Measurements from ENCODE around the gene ITFG1.
"Not testable (repeated sequence)": the region's sequence is repeated elsewhere in the genome, so short reads cannot be mapped to it uniquely, and the experiment has no call there.

The ITFG1 gene

GRCh38 chr16:47446431-47446830 lies 14.4 kb downstream of the ITFG1 start:
- Histone ChIP-seq H3K27me3 (no peaks in the 10 kb centered on the region), H3K9me3 (no peaks in the 10 kb centered on the region), H3K36me3 (peaks cover 7% of the 10 kb centered on the region), H3K4me1 (0 out of 2 replicates have a peak, but pooled peaks cover 2% of the 10 kb centered on the region), H3K4me3 (ENCODE audit: low read depth, low read length) (no peak overlapping the region)
- TF ChIP-seq CTCF (IDR thresholded peaks at IDR 0.05; ENCODE audit: low read depth, low read length), result no peak
- DNase-seq, result no peak

GRCh38 chr16:47442884-47443283 lies 18.0 kb downstream of the ITFG1 start:
- H3K4me3 ChIP-seq (ENCODE audit: low read depth, low read length); H3K36me3 ChIP-seq; H3K4me1 ChIP-seq; H3K9me3 ChIP-seq; H3K27me3 ChIP-seq; DNase-seq: not testable (repeated sequence)

- not testable (repeated sequence) for H3K4me3 ChIP-seq (ENCODE audit: low read depth, low read length); H3K4me1 ChIP-seq; H3K36me3 ChIP-seq; H3K9me3 ChIP-seq; DNase-seq; H3K27me3 ChIP-seq
These were observed 20.8 kb downstream of the ITFG1 start for GRCh38 chr16:47440066-47440465.

GRCh38 chr16:47434274-47434673 lies 26.6 kb downstream of the ITFG1 start:
- not testable (repeated sequence) for H3K4me1 ChIP-seq; H3K36me3 ChIP-seq; H3K27me3 ChIP-seq; DNase-seq; H3K4me3 ChIP-seq (ENCODE audit: low read depth, low read length); H3K9me3 ChIP-seq

- no peaks in the 10 kb centered on the region for H3K9me3 ChIP-seq
- H3K36me3 ChIP-seq, result no peaks in the 10 kb centered on the region; the same call in 1 of the 2 replicates
- H3K27me3 ChIP-seq, result no peaks in the 10 kb centered on the region
- no peak for TF ChIP-seq CTCF (IDR thresholded peaks at IDR 0.05; ENCODE audit: low read depth, low read length)
- no peaks in the 10 kb centered on the region for H3K4me1 ChIP-seq
- no peak for DNase-seq
- no peak overlapping the region for H3K4me3 ChIP-seq (ENCODE audit: low read depth, low read length)
These were observed 28.9 kb downstream of the ITFG1 start for GRCh38 chr16:47431960-47432359.

GRCh38 chr16:47426806-47427205 lies 34.1 kb downstream of the ITFG1 start:
- H3K4me3 ChIP-seq (ENCODE audit: low read depth, low read length), result no peak overlapping the region
- no peaks in the 10 kb centered on the region for H3K27me3 ChIP-seq
- TF ChIP-seq CTCF (IDR thresholded peaks at IDR 0.05; ENCODE audit: low read depth, low read length), result no peak
- DNase-seq, result no peak
- peaks cover 10% of the 10 kb centered on the region for H3K36me3 ChIP-seq
- no peaks in the 10 kb centered on the region for H3K9me3 ChIP-seq
- H3K4me1 ChIP-seq, result no peaks in the 10 kb centered on the region

- no peaks in the 10 kb centered on the region for H3K9me3 ChIP-seq
- H3K4me3 ChIP-seq (ENCODE audit: low read depth, low read length), result no peak overlapping the region
- TF ChIP-seq CTCF (IDR thresholded peaks at IDR 0.05; ENCODE audit: low read depth, low read length), result no peak
- H3K27me3 ChIP-seq, result no peaks in the 10 kb centered on the region
- no peak for DNase-seq
- H3K36me3 ChIP-seq, result peaks cover 10% of the 10 kb centered on the region
- H3K4me1 ChIP-seq, result no peaks in the 10 kb centered on the region
These were observed 36.0 kb downstream of the ITFG1 start for GRCh38 chr16:47424846-47425245.

GRCh38 chr16:47416869-47417268 lies 44.0 kb downstream of the ITFG1 start:
- Histone ChIP-seq H3K4me3 (ENCODE audit: low read depth, low read length) (no peak overlapping the region), H3K36me3 (no peaks in the 10 kb centered on the region), H3K4me1 (no peaks in the 10 kb centered on the region), H3K27me3 (no peaks in the 10 kb centered on the region), H3K9me3 (no peaks in the 10 kb centered on the region)
- TF ChIP-seq CTCF (IDR thresholded peaks at IDR 0.05; ENCODE audit: low read depth, low read length), result no peak
- DNase-seq, result no peak
